OCI-LY7 (cell line): ENCODE data around the gene PEDS1. TPM values are rescaled to one million over a fixed set of nuclear protein-coding genes. Genes with fewer than 3 reads are reported as not detected.

Source experiments
- BruUV-seq: library from RNA; stranded (reverse); fragments of 400-500 nt; replicated peaks from 2 replicates; lab custom pipeline; 2021; lab: Mats Ljungman, UMichigan
- CTCF ChIA-PET: fragments of 300-600 bp; sonication (Branson Sonifier 250); formaldehyde crosslinking; loops from one replicate; lab custom pipeline; 2022; ENCODE audit warnings: antibody characterized with exemption; ENCODE audit not compliant: unreplicated experiment; lab: Charles Lee
- POLR2A ChIA-PET: fragments of 300-600 bp; sonication (Branson Sonifier 250); formaldehyde crosslinking; loops from one replicate; lab custom pipeline; 2022; ENCODE audit warnings: antibody characterized with exemption; lab: Charles Lee
- DNase-seq: peaks from one replicate; pipeline ENCODE4 v3.0.0-alpha.2; 2015; ENCODE audit warnings: low spot score
- H2AFZ ChIP-seq: fragments of 200-600 bp; sonication (generic), shearing (Covaris generic); 2 replicates; pipeline ENCODE4 v1.6.1; 2014; ENCODE audit warnings: mild to moderate bottlenecking, antibody characterized with exemption, low read length, moderate library complexity
- H3K27ac ChIP-seq: fragments of 200-600 bp; sonication (generic); 2 replicates; pipeline ENCODE4 v1.5.1; 2014; ENCODE audit warnings: mixed run types, low read depth, mild to moderate bottlenecking, moderate library complexity, low read length, inconsistent platforms; ENCODE audit not compliant: poor library complexity, severe bottlenecking
- H3K36me3 ChIP-seq: fragments of 200-600 bp; sonication (generic); 2 replicates; pipeline ENCODE4 v1.6.1; 2014; ENCODE audit warnings: mild to moderate bottlenecking, antibody characterized with exemption, low read length, moderate library complexity, mixed read lengths; ENCODE audit not compliant: insufficient read depth
- H3K4me1 ChIP-seq: fragments of 200-600 bp; sonication (generic); 2 replicates; pipeline ENCODE4 v1.5.1; 2014; ENCODE audit warnings: mild to moderate bottlenecking, low read length; ENCODE audit not compliant: insufficient read depth, poor library complexity, severe bottlenecking
- H3K4me2 ChIP-seq: fragments of 200-600 bp; sonication (generic); 2 replicates; pipeline ENCODE4 v1.6.1; 2014; ENCODE audit warnings: mild to moderate bottlenecking, low read length
- H3K4me3 ChIP-seq: fragments of 200-600 bp; sonication (generic); 2 replicates; pipeline ENCODE4 v1.5.1; 2014; ENCODE audit warnings: mild to moderate bottlenecking, low read depth, low read length; ENCODE audit not compliant: poor library complexity, severe bottlenecking
- H3K79me2 ChIP-seq: fragments of 200-600 bp; sonication (generic); 2 replicates; pipeline ENCODE4 v1.6.1; 2016; ENCODE audit warnings: low read depth, mild to moderate bottlenecking, low read length, moderate library complexity, mixed read lengths; ENCODE audit not compliant: insufficient read depth
- H3K9me2 ChIP-seq: fragments of 200-600 bp; sonication (generic); 2 replicates; pipeline ENCODE4 v1.6.1; 2016; ENCODE audit warnings: mild to moderate bottlenecking, low read length, mixed read lengths; ENCODE audit not compliant: insufficient read depth
- H3K9me3 ChIP-seq: fragments of 200-600 bp; sonication (generic); 2 replicates; pipeline ENCODE4 v1.6.1; 2014; ENCODE audit warnings: mild to moderate bottlenecking, mixed run types, low read length, mixed read lengths
- H4K20me1 ChIP-seq: fragments of 200-600 bp; sonication (generic); 2 replicates; pipeline ENCODE4 v1.6.1; 2014; ENCODE audit warnings: mild to moderate bottlenecking, antibody characterized with exemption, low read length, moderate library complexity, mixed read lengths; ENCODE audit not compliant: insufficient read depth
- EZH2phosphoT487 ChIP-seq: fragments of 200-600 bp; sonication (generic); IDR thresholded peaks from 2 replicates; pipeline ENCODE4 v1.6.1; 2018; ENCODE audit warnings: low read depth, borderline replicate concordance, mild to moderate bottlenecking, mixed run types, antibody characterized with exemption, low read length, moderate library complexity, mixed read lengths
- intact Hi-C: fragments of 100-400 bp; cut with micrococcal nuclease; formaldehyde crosslinking; loops from one replicate; pipeline ENCODE4 v1.10.0; 2022; ENCODE audit not compliant: unreplicated experiment
- total RNA-seq, 2 experiments: library from RNA; depleted of rRNA in 1 of 2; stranded (reverse); fragments of >200 nt in 1 of 2; shearing (Covaris generic) in 1 of 2; gene quantifications; 2 replicates each; pipeline ENCODE4 v1.2.3, GENCODE V29; 2014 to 2022
- TF ChIP-seq, protein P1 (sequence below): fragments of 200-600 bp; sonication (generic); conservative IDR thresholded peaks from 2 replicates; pipeline ENCODE4 v1.5.1; 2014; ENCODE audit warnings: mild to moderate bottlenecking, antibody characterized with exemption, low read length, moderate library complexity, mixed read lengths

PEDS1 gene
- total RNA-seq, 2 experiments from 2014 or later, result 22.0 to 25.9 TPM

DNA sequence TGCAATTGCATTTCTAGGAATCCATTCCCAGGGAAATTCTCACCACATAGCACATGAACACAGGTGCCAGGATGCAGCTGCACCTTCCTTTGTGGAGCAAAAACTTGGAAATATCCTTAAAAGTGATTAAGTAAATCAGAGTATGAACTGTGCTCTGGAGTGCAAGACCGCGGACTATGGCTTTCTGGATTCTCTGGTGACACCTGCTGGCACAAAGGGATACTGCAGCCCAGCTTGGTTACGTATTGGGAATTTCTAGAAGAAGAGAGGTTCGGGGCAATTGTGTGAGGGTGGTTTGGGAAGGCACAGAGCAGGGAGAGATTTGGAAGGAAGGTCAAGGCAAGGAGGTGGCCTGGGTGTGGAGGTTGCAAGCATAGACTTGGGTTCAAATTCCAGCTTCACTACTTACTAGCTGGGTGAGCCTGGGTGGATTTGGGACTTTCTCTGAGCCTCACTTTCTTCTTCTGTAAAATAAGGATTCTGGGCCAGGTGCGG lies 15.9 kb upstream of the PEDS1 start:
- ChIA-PET CTCF (interaction anchor here (0.5 to 1.7 kb wide), 4 partner anchors 16 to 53 kb away, joined by 3 to 4 read pairs (median 3); no protein-coding TSS in a partner anchor), POLR2A (interaction anchor here (2.7 kb wide), 1 partner anchor 16 kb away, joined by 9 read pairs; the partner anchor contains the start of gene PEDS1)
- no TSS peak for BruUV-seq
- Histone ChIP-seq H3K4me1 (no peaks in the 10 kb centered on the region), H4K20me1 (no peaks in the 10 kb centered on the region), H3K9me3 (no peaks in the 10 kb centered on the region), H3K9me2 (no peaks in the 10 kb centered on the region), H3K4me2 (no peak overlapping the region), H2AFZ (no peak overlapping the region), H3K36me3 (no peaks in the 10 kb centered on the region), H3K4me3 (no peak overlapping the region), H3K27ac (no peak overlapping the region), H3K79me2 (no peaks in the 10 kb centered on the region)
- intact Hi-C loops, result loop anchor here (1.0 to 5.0 kb wide), 3 partner anchors 48 to 190 kb away; no protein-coding TSS in a partner anchor
- TF ChIP-seq, protein P1, sequence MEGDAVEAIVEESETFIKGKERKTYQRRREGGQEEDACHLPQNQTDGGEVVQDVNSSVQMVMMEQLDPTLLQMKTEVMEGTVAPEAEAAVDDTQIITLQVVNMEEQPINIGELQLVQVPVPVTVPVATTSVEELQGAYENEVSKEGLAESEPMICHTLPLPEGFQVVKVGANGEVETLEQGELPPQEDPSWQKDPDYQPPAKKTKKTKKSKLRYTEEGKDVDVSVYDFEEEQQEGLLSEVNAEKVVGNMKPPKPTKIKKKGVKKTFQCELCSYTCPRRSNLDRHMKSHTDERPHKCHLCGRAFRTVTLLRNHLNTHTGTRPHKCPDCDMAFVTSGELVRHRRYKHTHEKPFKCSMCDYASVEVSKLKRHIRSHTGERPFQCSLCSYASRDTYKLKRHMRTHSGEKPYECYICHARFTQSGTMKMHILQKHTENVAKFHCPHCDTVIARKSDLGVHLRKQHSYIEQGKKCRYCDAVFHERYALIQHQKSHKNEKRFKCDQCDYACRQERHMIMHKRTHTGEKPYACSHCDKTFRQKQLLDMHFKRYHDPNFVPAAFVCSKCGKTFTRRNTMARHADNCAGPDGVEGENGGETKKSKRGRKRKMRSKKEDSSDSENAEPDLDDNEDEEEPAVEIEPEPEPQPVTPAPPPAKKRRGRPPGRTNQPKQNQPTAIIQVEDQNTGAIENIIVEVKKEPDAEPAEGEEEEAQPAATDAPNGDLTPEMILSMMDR, result peak; percentile 90
- TF ChIP-seq EZH2phosphoT487, result no peak
- DNase-seq, result peak; percentile 69

GRCh38 chr20:50165684-50166554 lies 12.4 kb upstream of the PEDS1 start:
- ChIA-PET POLR2A (interaction anchor here (0.5 to 1.1 kb wide), 5 partner anchors 12 to 380 kb away, joined by 3 to 4 read pairs (median 3); no protein-coding TSS in a partner anchor), CTCF (no interaction called here)
- Histone ChIP-seq H3K27ac (no peak overlapping the region), H4K20me1 (no peaks in the 10 kb centered on the region), H2AFZ (0 out of 2 replicates have a peak overlapping the region, but pooled peaks have one; percentile 1), H3K36me3 (no peaks in the 10 kb centered on the region), H3K9me3 (no peaks in the 10 kb centered on the region), H3K4me3 (no peak overlapping the region), H3K79me2 (no peaks in the 10 kb centered on the region), H3K4me2 (no peak overlapping the region), H3K4me1 (no peaks in the 10 kb centered on the region), H3K9me2 (no peaks in the 10 kb centered on the region)
- TF ChIP-seq, protein P1, result no peak
- TF ChIP-seq EZH2phosphoT487, result no peak
- intact Hi-C loops, result loop anchor here (5.0 kb wide), 1 partner anchor 79 kb away; no protein-coding TSS in a partner anchor
- DNase-seq, result no peak
- no TSS peak for BruUV-seq
